Caco-2 (cell line): ENCODE data around the gene ELFN1. TPM values are rescaled to one million over a fixed set of nuclear protein-coding genes. Genes with fewer than 3 reads are reported as not detected.

ENCODE experiments used
- BruUV-seq: library from RNA; stranded (reverse); fragments of 400-500 nt; replicated peaks from 2 replicates; lab custom pipeline; 2021; lab: Mats Ljungman, UMichigan
- CTCF ChIA-PET: fragments of 300-600 bp; sonication (Branson Sonifier 250); formaldehyde crosslinking; loops from one replicate; lab custom pipeline; 2022; ENCODE audit warnings: antibody characterized with exemption; lab: Charles Lee
- POLR2A ChIA-PET: fragments of 300-600 bp; sonication (Branson Sonifier 250); formaldehyde crosslinking; loops from one replicate; lab custom pipeline; 2022; ENCODE audit warnings: antibody characterized with exemption; lab: Charles Lee
- DNase-seq, 2 experiments: peaks; one replicate each; pipeline versions ENCODE4 v3.0.0 to v3.0.0-alpha.2; 2020 to 2022
- H3K27me3 ChIP-seq: replicated peaks from 2 replicates; pipeline ENCODE4 v1.6.0; 2011; ENCODE audit warnings: low read length; ENCODE audit not compliant: control insufficient read depth, insufficient read depth
- H3K36me3 ChIP-seq: 2 replicates; pipeline ENCODE4 v1.5.1; 2011; ENCODE audit warnings: low read length; ENCODE audit not compliant: control insufficient read depth, insufficient read depth
- H3K4me1 ChIP-seq: fragments of 250-450 bp; sonication (Bioruptor Pico); 2 replicates; pipeline ENCODE4 v1.5.1; 2020; ENCODE audit warnings: mild to moderate bottlenecking
- H3K4me3 ChIP-seq: 2 replicates; pipeline ENCODE4 v1.5.1; 2011; ENCODE audit warnings: low read depth, mild to moderate bottlenecking, control low read depth, low read length
- H3K9me3 ChIP-seq: fragments of 250-450 bp; sonication (Bioruptor Pico); 2 replicates; pipeline ENCODE4 v1.5.1; 2020; ENCODE audit warnings: mild to moderate bottlenecking, moderate library complexity
- H3K27ac Mint-ChIP-seq: one replicate; pipeline ENCODE4 v1.8.0; 2022; ENCODE audit warnings: mixed read lengths; ENCODE audit not compliant: unreplicated experiment
- H3K27me3 Mint-ChIP-seq: one replicate; pipeline ENCODE4 v1.8.0; 2022; ENCODE audit warnings: mixed read lengths; ENCODE audit not compliant: insufficient read depth, unreplicated experiment
- H3K36me3 Mint-ChIP-seq: one replicate; pipeline ENCODE4 v1.8.0; 2022; ENCODE audit warnings: mild to moderate bottlenecking, mixed read lengths; ENCODE audit not compliant: insufficient read depth, unreplicated experiment
- H3K4me1 Mint-ChIP-seq: one replicate; pipeline ENCODE4 v1.8.0; 2022; ENCODE audit warnings: low read depth, mixed read lengths; ENCODE audit not compliant: unreplicated experiment
- H3K4me3 Mint-ChIP-seq: one replicate; pipeline ENCODE4 v1.8.0; 2022; ENCODE audit warnings: mild to moderate bottlenecking, moderate library complexity, mixed read lengths; ENCODE audit not compliant: unreplicated experiment
- H3K9me3 Mint-ChIP-seq: one replicate; pipeline ENCODE4 v1.8.0; 2022; ENCODE audit warnings: mixed read lengths; ENCODE audit not compliant: unreplicated experiment
- CTCF ChIP-seq, 2 experiments: fragments of 200-600 bp in 1 of 2; IDR thresholded peaks; 1 replicate in 1 of 2; 2 replicates in 1 of 2; pipeline versions ENCODE4 v1.5.1 to v1.8.0; 2011 to 2022; ENCODE audit warnings: antibody characterized with exemption in 1 of 2, control low read depth in 1 of 2, inconsistent platforms in 1 of 2, low read depth in 1 of 2, low read length in 1 of 2, mild to moderate bottlenecking in 1 of 2, moderate library complexity in 1 of 2; ENCODE audit not compliant: insufficient read depth in 1 of 2, severe bottlenecking in 1 of 2, unreplicated experiment in 1 of 2
- intact Hi-C: fragments of 100-400 bp; cut with micrococcal nuclease; formaldehyde crosslinking; loops from one replicate; pipeline ENCODE4 v1.10.0; 2022; ENCODE audit not compliant: unreplicated experiment
- total RNA-seq: library from RNA; stranded (reverse); gene quantifications from 2 replicates; pipeline ENCODE4 v1.2.3, GENCODE V29; 2022

Gene ELFN1
- total RNA-seq, 1 experiment from 2014 or later: 2.3 TPM

- peaks cover 28% of the 10 kb centered on the region for H3K27me3 Mint-ChIP-seq
- TF ChIP-seq CTCF (IDR thresholded peaks at IDR 0.05; ENCODE audit: insufficient read depth in 1 of 2, low read depth in 1 of 2, low read length in 1 of 2, severe bottlenecking in 1 of 2, unreplicated experiment in 1 of 2): no peak
- CTCF ChIA-PET: no interaction called here
Measured at GRCh38 chr7:1700086-1700485, 30.0 kb downstream of the ELFN1 start.

GRCh38 chr7:1700536-1701333, 30.7 kb downstream of the ELFN1 start:
- Mint-ChIP-seq H3K4me1 (no peaks in the 10 kb centered on the region), H3K9me3 (peaks cover 20% of the 10 kb centered on the region), H3K27me3 (peaks cover 27% of the 10 kb centered on the region), H3K27ac (no peak overlapping the region), H3K36me3 (no peaks in the 10 kb centered on the region), H3K4me3 (no peak overlapping the region)
- ChIA-PET POLR2A (no interaction called here), CTCF (interaction anchor here (1.0 kb wide), 1 partner anchor 36 kb away, joined by 3 read pairs; no protein-coding TSS in a partner anchor)
- H3K27me3 ChIP-seq: no peaks in the 10 kb centered on the region
- intact Hi-C loops: no loop called here
- peak in 1 of 2 experiments; percentile 13 for DNase-seq
- TF ChIP-seq CTCF (IDR thresholded peaks at IDR 0.05; ENCODE audit: insufficient read depth in 1 of 2, low read depth in 1 of 2, low read length in 1 of 2, severe bottlenecking in 1 of 2, unreplicated experiment in 1 of 2): no peak
- no peaks in the 10 kb centered on the region for H3K4me1 ChIP-seq
- no peak overlapping the region for H3K4me3 ChIP-seq
- no TSS peak for BruUV-seq
- H3K9me3 ChIP-seq: peaks cover 23% of the 10 kb centered on the region
- no peaks in the 10 kb centered on the region for H3K36me3 ChIP-seq

More at GRCh38 chr7:1700086-1700485, 30.0 kb downstream of the ELFN1 start:
- Mint-ChIP-seq H3K4me1 (no peaks in the 10 kb centered on the region), H3K4me3 (no peak overlapping the region), H3K36me3 (no peaks in the 10 kb centered on the region), H3K27ac (no peak overlapping the region), H3K9me3 (peaks cover 20% of the 10 kb centered on the region)
- POLR2A ChIA-PET: no interaction called here
- H3K4me1 ChIP-seq: no peaks in the 10 kb centered on the region
- intact Hi-C loops: no loop called here
- H3K4me3 ChIP-seq: no peak overlapping the region
- no peaks in the 10 kb centered on the region for H3K27me3 ChIP-seq
- DNase-seq: no peak
- no peaks in the 10 kb centered on the region for H3K36me3 ChIP-seq
- BruUV-seq: no TSS peak
- H3K9me3 ChIP-seq: peaks cover 23% of the 10 kb centered on the region

GRCh38 chr7:1702652-1703051, 32.6 kb downstream of the ELFN1 start:
- TF ChIP-seq CTCF (IDR thresholded peaks at IDR 0.05; ENCODE audit: insufficient read depth in 1 of 2, low read depth in 1 of 2, low read length in 1 of 2, severe bottlenecking in 1 of 2, unreplicated experiment in 1 of 2): no peak
- ChIA-PET POLR2A (no interaction called here), CTCF (no interaction called here)
- Mint-ChIP-seq H3K27me3 (peaks cover 20% of the 10 kb centered on the region), H3K27ac (no peak overlapping the region), H3K4me3 (no peak overlapping the region), H3K36me3 (no peaks in the 10 kb centered on the region), H3K4me1 (no peaks in the 10 kb centered on the region), H3K9me3 (peaks cover 20% of the 10 kb centered on the region)
- H3K27me3 ChIP-seq: no peaks in the 10 kb centered on the region
- H3K9me3 ChIP-seq: peaks cover 23% of the 10 kb centered on the region
- intact Hi-C loops: no loop called here
- no TSS peak for BruUV-seq
- H3K4me3 ChIP-seq: no peak overlapping the region
- DNase-seq: no peak
- no peaks in the 10 kb centered on the region for H3K4me1 ChIP-seq
- H3K36me3 ChIP-seq: no peaks in the 10 kb centered on the region
